ENCODE results near the gene CDK6. TPM values are rescaled to one million over a fixed set of nuclear protein-coding genes. Genes with fewer than 3 reads are reported as not detected.

The CDK6 gene
- total and polyA plus RNA-seq, 9 of the 15 experiments (the other 6 are each of a cell fraction or from before 2014, with no cell fraction given), result 7.6 to 109 (median 44.4) TPM

GRCh38 chr7:92621561-92622023 is 214.8 kb downstream of the CDK6 start (continued):
- TF ChIP-seq HMG20A (CRISPR knock-in tag; conservative IDR thresholded peaks at IDR 0.05) (no peak), ZNF175 (CRISPR knock-in tag; IDR thresholded peaks at IDR 0.05; ENCODE audit: low read depth) (no peak), KAT2B (IDR thresholded peaks at IDR 0.05; ENCODE audit: low read depth, low read length) (no peak), BRD9 (IDR thresholded peaks at IDR 0.05; ENCODE audit: low read depth, partially characterized antibody) (no peak), HDAC6 (IDR thresholded peaks at IDR 0.05; ENCODE audit: low read depth, low read length) (no peak), THRA (IDR thresholded peaks at IDR 0.05) (no peak), ZBTB1 (CRISPR knock-in tag; IDR thresholded peaks at IDR 0.05; ENCODE audit: borderline replicate concordance, low read depth) (no peak)

GRCh38 chr7:92621026-92621540 is 215.3 kb downstream of the CDK6 start:
- Histone ChIP-seq H3K4me2 (ENCODE audit: insufficient read depth, low read length) (no peak overlapping the region), H3K9me3 (replicated peaks; ENCODE audit: control insufficient read depth, insufficient read depth, low read depth, low read length) (no peaks in the 10 kb centered on the region), H3K4me1 (replicated peaks in 1 of 2; ENCODE audit: control insufficient read depth in 2 of 2, insufficient read depth in 2 of 2, low read length in 2 of 2) (peaks cover 0 to 3% of the 10 kb centered on the region in 2 experiments; a peak in 1 of 5 replicates), H3K9me1 (ENCODE audit: control insufficient read depth, insufficient read depth, low read length) (no peaks in the 10 kb centered on the region), H3K9ac (ENCODE audit: insufficient read depth in 1 of 2, low read depth in 2 of 2, low read length in 2 of 2) (no peak overlapping the region), H3K4me3 (no peak overlapping the region), H4K20me1 (replicated peaks; ENCODE audit: control insufficient read depth, insufficient read depth, low read length) (no peaks in the 10 kb centered on the region), H3K27me3 (ENCODE audit: control insufficient read depth in 2 of 2, insufficient read depth in 2 of 2, low read length in 2 of 2) (no peaks in the 10 kb centered on the region), H2AFZ (ENCODE audit: low read depth, low read length) (no peak overlapping the region), H3K79me2 (ENCODE audit: control insufficient read depth, insufficient read depth, low read length) (no peaks in the 10 kb centered on the region), H3K27ac (ENCODE audit: extremely low read depth, low read depth, low read length) (no peak overlapping the region), H3K36me3 (ENCODE audit: control insufficient read depth, insufficient read depth, low read length) (peaks cover 45% of the 10 kb centered on the region)
- FAIRE-seq (peak; percentile 72), DNase-seq (ENCODE audit: extremely low read depth in 1 of 4, low spot score in 3 of 4) (peak in 3 of 4 experiments; percentile 32 to 74 (median 40)), ATAC-seq (peak; percentile 91)
- POLR2A ChIA-PET, result interaction anchor here (0.8 kb wide), 2 partner anchors 10 to 11 kb away, joined by 3 to 6 read pairs; no protein-coding TSS in a partner anchor
- CTCF ChIA-PET (ENCODE audit: low intra/inter-chr PET ratio), result interaction anchor here (1.1 to 2.5 kb wide), 4 partner anchors 259 to 605 kb away, joined by 3 to 44 read pairs (median 6); partner anchors contain the start of gene HEPACAM2
- WGBS (ENCODE audit: insufficient coverage, low coverage, missing lambda C conversion rate), result 40% methylated on average over 3 of the region's 3 CpGs
- in situ Hi-C loops (cut with MboI) (loop anchor here (5.0 kb wide), 1 partner anchor 436 kb away; no protein-coding TSS in a partner anchor), intact Hi-C loops (cut with micrococcal nuclease) (loop anchor here (1.0 to 10.0 kb wide), 7 partner anchors 56 to 604 kb away; partner anchors contain the start of gene HEPACAM2)
- BruUV-seq (replicated peaks), result no TSS peak
- no peak for TF ChIP-seq DIDO1 (tag; IDR thresholded peaks at IDR 0.05; ENCODE audit: low read depth)
- TF ChIP-seq PHB (CRISPR knock-in tag; IDR thresholded peaks at IDR 0.05), result no peak
- TF ChIP-seq ATF4 (CRISPR knock-in tag; IDR thresholded peaks at IDR 0.05), result no peak
- TF ChIP-seq THRAP3 (IDR thresholded peaks at IDR 0.05; ENCODE audit: borderline replicate concordance), result no peak
- no peak for TF ChIP-seq KAT2B (IDR thresholded peaks at IDR 0.05; ENCODE audit: low read depth, low read length)
- TF ChIP-seq ZC3H4 (CRISPR knock-in tag; IDR thresholded peaks at IDR 0.05; ENCODE audit: borderline replicate concordance), result no peak
- peak; percentile 7; the same call in 1 of the 2 replicates for TF ChIP-seq MAFK (IDR thresholded peaks at IDR 0.05; ENCODE audit: low read length)
- no peak for TF ChIP-seq KLF1 (tag; IDR thresholded peaks at IDR 0.05)
- peak; percentile 49 for TF ChIP-seq NFIC (IDR thresholded peaks at IDR 0.05)
- no peak for TF ChIP-seq ZNF584 (CRISPR knock-in tag; IDR thresholded peaks at IDR 0.05; ENCODE audit: low read depth)
- no peak for TF ChIP-seq XRCC5 (IDR thresholded peaks at IDR 0.05; ENCODE audit: low read depth, low read length)
- no peak for TF ChIP-seq POLR2H (tag; IDR thresholded peaks at IDR 0.05; ENCODE audit: low read depth)
- peak; percentile 19; the same call in 1 of the 2 replicates for TF ChIP-seq STAG1 (CRISPR knock-in tag; IDR thresholded peaks at IDR 0.05; ENCODE audit: borderline replicate concordance)

Data from K562 (cell line).